ENCODE measurements around the gene LRRC49.
"Not testable (repeated sequence)": the region's sequence is repeated elsewhere in the genome, so short reads cannot be mapped to it uniquely, and the experiment has no call there.

Gene LRRC49

DNA sequence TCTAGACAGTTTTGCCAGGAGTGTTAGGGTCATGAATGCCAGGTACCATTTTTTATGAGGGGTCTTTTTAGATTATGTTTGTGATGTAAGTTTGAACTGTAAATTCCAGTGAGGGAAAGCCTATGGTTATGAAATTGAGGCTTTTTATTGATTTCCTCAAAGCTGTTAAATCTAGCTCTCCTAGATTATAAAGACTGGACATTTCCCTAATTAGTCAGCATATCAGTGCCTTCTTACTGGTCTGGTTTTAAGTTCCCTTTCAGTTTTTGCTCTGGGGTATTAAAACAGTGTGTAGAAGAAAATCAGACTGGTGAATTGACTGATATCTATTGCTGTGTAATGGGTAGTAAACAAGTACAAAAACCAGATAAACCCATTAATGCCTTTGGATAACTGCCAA is 39.2 kb downstream of the LRRC49 start:
- no peak for DNase-seq

DNA sequence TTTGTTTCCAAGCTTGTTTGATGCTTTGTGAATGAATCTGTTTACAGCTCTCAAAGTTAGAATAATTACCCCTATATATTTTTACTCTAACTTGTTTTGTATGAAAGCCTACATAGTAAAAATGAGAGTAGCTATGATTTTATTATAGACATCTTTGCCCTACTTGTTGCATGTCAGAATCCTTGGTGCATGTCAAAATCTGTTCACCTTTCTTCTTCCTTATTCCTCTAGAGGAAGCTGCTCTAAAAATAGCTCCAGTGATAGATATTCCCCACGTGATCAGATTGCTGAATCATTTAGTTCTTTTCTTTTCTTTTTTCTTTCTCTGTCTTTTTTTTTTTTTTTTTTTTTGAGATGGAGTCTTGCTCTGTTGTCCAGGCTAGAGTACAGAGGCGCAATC is 39.8 kb downstream of the LRRC49 start:
- no peak for DNase-seq

DNA sequence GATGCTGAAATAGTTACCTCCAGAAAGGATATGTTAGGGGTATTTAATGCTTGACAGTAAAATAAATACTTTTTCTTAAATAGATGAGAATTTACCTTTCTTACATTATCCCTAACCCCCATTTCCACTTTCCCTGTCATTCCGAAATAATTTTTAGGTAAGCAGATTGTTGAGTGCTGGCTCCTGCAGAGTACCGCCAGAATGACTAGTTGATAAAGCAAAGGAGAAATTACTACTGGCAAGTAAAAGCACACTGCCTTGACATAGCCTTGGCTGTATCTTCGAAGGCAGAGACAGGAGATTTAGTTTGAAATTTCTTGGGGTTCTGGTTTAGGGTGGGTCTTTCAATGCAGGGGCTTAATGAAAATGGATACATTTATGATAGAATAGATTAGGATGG is 40.8 kb downstream of the LRRC49 start:
- no peak for DNase-seq

DNA sequence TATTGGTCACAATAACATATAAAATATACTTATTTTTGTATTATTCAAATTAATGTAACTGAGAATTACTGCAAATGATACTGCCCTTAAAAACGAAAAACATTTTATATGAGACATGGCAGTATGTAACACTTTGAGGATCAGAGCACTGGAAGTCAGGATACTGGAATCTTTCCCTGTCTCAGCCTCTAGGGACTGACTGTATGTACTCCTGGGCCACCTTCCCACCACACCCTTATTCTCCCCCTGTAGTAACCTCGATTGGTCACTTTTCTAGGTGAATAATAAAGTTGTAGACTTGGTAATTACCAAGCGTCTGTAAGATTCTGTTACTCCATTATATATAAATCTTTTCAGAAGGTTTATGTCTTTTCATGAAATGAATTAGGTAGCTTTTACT is 43.0 kb downstream of the LRRC49 start:
- no peak for DNase-seq

DNA sequence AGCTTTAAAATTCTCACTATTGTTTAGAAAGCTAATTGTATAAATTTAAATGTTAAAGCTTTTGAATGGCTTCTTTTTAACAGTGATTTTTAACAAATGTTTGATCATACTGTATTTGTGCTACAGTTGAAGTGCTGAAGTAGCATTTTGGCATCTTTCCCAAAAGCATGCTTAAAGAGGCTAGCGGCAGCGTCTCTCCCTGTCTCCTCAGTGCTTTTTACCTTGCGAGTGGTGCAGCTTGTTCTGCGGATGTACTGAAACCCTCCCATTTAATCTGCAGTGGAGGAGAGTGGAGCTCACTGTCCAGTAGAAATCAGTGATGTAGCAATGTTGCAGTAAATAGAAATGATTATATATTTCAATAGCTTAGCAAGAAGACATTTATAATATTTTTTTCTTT is 43.7 kb downstream of the LRRC49 start:
- DNase-seq = no peak

DNA sequence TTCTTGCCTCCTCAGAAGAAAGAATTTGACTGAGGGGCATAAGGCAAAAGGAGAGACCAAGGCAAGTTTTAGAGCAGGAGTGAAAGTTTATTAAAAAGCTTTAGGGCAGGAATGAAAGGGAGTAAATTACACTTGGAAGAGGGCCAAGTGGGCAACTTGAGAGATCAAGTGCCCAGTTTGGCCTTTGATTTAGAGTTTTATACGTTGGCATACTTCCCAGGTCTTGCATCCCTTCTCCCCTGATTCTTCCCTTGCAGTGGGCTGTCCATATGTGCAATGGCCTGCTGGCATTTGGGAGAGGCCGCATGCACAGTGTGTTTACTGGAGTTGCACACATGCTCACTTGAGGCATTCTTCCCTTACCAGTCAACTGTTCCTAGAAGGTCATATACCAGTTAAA is 50.7 kb downstream of the LRRC49 start:
- DNase-seq = not testable (repeated sequence)

DNA sequence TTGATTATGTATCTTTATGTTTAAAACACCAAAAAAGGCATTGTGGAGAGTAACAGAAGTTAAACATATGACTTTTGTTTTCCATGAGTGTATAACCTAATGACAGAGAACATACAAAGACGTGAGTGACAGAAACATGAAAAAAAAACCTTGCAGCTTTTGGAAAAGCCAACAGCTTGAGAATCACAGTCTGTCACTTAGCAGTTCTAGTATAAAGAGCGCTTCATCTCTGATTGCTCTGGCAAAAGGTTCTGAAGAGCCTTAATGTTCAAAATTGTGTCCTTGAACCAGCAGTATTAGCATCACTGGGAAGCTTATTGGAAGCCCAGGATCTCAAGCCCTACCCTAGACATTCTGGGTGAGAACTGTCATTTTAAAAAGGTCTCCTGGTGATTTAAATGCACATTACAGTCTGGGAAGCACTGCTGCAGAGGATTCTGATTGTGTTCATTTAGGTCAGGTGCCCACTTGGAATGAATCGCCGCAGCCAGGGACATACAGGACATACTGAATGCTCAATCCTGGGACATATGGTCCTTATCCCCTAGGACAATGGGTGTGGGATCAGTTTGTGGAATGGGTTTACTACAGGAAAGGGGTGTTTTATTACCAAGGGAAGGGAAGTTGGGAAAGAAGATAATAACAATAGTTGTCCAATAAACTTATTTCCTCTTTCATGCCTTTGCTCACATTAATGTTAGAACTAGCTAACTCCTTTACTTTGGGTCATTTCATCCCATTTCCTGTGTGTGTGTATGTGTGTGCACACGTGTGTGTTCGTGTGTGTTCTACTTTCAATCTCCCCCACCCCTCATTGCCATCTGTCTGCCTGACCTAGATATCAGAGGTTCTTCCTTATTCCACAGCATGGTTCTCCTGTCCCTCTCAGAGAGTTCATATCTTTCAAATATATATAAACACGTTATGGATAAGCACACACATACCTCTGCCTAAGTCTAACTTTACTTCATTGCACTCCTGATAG is 55.0 kb downstream of the LRRC49 start:
- no peak for DNase-seq

DNA sequence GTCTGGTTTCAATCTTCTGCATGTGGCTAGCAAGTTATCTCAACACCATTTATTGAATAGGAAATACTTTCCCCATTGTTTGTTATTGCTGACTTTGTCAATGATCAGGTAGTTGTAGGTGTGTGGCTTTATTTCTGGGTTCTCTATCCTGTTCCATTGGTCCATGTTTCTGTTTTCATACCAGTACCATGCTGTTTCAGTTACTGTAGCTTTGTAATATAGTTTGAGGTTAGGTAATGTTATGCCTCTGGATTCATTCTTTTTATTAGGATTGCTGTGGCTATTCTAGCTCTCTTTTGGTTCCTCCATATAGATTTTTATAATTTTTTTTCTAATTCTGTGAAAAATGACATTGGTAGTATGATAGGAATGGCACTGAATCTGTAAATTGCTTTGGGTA is 58.3 kb downstream of the LRRC49 start:
- DNase-seq = no peak

DNA sequence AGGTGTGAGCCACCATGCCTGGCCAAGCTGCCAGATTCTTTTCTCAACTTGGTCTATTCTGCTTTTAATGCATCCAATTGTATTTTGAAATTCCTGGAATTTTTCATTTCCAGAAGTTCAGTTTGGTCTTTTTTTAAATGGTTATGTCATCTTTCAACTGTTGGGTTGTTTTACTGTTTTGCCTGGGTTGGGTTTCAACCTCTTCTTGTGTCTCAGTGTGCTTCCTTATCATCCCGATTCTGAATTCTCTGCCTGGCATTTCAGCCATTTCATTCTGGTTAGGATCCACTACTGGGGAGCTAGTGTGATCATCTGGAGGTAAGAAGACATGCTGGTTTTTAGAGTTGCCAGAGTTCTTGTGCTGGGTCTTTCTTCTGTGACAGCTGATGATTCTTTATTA is 61.5 kb downstream of the LRRC49 start:
- DNase-seq = no peak

DNA sequence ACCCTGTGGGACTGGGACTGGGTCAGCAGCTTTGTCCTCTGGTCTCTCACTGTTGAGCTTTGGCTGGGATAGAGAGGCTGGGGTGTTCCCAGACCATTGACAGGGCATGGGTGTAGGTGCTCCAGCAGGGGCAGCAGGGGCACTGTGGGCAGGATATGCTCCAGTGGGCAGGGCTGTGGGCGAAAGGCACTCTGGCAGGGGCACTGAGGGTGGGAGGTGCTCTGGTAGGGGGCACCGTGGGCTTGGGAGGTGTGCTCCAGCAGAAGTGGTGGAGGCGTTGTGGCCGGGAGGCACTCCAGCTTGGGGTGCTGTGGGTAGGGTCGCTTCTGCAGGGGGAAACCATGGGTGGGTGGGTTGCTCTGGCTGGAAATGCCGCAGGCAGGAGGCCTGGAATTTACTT is 62.1 kb downstream of the LRRC49 start:
- DNase-seq = no peak

DNA sequence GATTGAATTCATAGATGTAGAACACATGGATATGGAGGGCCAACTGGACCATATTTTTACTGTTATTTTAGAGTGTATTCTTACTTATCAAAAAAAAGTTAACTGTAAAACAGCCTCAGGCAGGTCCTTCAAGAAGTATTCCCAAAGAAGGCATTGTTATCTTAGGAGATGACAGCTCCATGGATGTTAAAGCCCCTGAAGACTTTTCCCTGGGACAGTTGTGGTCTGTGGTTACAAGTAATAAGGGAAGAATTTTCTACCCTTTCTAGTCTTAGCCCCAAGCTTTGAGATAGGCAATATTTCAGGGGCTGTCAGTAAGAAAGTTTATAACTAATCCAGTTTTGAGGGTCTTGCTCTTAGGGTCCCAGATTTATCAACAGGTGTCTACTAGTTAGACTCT is 62.5 kb downstream of the LRRC49 start:
- no peak for DNase-seq

DNA sequence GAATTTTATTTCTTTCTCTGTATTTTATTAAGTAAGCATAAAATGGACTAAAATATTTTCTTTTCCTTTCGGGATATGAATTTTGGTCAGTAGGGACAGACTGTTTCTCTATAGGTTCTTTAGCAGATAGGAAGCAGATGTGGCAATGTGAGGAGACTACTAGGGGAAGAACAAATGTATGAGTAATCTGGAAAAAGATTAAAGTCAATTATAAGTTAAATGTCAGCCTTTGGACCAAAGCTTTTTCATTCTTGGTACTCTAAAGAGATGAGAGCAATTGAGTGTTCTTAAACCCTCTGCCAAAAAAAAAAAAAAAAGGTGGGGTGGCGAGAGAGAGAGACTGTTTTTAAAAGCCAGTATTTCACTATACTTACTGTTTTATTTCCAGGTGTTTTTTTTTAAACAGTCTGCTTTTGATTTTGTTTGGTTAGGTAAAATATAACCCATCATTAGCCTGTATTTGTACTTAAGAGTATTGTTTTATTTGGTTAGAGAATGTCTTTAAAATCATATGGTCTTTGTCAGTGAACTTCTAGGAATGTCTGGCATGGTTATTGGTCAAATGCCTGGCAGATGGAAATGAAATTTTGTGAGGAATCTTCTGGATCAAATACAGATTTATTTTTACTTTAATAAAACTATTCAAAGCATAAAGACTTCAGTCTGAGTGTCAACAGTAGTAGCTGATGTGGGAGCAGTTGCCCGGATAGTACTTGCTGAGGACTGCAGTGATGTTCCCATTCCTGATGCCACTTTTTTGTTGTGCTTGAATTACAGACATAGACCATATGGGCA is 63.8 kb downstream of the LRRC49 start:
- DNase-seq = no peak

DNA sequence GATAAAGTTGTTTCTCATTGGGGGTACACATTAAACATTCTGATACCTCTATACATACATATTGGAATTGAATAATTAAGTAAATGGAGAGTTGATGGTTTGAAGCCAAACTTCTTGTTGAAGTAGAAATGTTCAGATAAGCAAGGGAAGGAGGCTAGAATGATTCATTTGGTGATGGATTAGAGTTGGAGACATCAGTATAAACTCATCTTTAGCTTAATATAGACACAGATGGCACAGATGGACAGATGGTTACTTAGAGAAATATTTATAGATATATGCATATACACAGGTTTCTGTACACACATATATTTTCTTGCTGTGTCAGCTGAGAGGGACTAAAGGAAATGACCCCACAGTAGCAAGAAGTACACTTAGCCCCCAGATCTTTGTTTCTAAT is 69.5 kb downstream of the LRRC49 start:
- DNase-seq = no peak

DNA sequence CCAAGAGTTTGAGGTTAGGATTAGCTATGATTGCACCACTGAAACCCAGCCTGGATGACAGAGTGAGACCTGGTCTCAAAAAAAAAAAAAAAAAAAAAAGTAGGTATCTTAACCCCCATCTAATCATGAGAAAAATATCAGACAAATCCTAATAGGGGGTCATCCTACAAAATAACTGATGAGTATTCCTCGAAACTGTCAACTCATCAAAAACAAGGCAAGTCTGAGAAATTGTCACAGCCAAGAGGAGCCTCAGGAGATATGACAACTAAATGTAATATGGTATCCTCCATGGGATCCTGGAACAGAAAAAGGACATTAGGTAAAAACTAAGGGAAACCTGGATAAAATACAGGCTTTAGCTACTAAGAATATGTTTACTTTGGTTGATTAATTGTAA is 70.6 kb downstream of the LRRC49 start:
- no peak for DNase-seq

DNA sequence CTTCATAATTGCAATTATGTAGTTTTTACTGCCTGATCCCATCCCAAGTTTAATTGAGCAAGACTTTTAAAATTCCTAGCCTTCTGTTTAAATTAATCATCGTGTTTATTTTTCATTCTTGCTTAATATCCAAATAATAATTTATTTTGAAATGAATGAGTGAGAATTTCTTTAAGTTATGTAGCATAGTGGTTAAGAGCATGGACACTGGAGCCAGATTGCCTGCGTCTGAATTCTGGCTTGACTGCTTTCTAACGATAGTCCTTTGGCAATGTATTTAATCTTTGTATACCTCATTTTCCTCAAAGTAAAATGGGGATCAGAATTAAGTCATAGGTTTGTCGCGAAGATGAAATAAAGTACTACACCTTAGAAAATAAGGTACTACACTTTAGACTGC is 71.4 kb downstream of the LRRC49 start:
- DNase-seq = no peak

DNA sequence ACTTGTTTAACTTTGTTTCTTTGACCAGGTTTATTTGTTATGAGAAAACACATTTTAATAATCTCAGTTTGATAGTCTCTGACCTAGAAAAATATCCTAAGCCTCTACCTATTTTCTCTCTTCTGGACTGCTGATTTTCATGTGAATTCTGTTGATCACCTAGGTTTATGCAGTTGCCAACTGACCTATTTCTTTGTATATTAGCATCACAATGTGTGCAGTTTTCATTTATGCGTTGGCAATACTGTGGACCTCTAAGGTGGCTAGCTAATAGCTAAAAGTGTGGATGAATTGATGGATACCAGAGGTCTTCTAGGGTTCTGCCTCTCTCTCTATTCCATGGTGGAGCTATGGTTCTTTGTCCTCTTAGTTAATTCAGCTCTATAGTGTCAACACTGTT is 72.1 kb downstream of the LRRC49 start:
- no peak for DNase-seq

DNA sequence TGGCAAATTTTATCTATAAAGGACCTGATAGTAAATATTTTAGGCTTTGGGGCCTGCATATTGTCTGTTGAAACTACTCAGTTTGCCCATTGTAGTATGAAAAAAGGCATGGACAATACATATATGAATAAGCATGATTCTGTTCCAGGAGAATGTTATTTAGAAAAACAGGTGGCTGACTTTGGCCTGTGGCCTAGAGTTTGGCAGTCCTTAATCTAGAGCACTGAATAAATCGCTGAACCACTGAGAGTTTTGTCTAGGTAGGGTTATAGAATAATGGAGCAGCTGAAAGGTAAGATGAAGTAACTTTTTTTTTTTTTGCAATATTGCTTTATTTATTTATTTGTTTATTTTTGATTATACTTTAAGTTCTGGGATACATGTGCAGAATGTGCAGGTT is 75.0 kb downstream of the LRRC49 start:
- DNase-seq = no peak

DNA sequence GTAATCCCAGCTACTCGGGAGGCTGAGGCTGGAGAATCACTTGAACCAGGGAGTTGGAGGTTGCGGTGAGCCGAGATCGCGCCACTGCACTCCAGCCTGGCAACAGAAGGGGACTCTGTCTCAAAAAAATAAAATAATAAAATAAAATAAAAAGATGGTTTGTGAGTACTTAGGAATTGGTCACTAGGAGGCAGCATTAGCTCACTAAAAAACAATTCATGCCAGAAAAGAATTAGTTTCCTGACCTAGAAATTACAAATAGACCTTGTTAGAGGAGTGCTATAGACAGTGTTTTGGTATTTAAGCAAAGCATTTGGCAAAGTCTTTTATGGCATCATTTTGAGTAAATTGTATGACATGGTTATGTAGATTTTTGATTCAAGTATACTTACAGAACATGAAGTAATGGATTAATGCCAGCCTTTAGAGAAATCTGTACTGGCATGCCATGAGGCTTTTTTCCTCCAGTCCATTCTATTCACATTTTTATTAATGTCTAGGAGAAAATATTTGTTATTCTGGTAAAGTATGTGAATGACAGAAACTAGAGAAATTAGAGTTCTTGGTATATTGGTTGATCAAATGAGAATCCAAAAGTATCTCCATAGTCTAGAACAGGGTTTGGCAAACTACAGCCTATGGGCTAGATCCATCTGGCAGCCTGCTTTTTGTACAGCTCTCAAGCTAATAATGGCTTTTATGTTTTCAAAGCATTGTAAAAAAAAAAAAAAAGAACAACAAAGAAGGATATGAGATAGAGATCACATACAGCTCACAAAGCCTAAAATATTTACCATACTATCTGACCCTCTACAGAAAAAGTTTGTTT is 81.6 kb downstream of the LRRC49 start:
- DNase-seq = no peak

DNA sequence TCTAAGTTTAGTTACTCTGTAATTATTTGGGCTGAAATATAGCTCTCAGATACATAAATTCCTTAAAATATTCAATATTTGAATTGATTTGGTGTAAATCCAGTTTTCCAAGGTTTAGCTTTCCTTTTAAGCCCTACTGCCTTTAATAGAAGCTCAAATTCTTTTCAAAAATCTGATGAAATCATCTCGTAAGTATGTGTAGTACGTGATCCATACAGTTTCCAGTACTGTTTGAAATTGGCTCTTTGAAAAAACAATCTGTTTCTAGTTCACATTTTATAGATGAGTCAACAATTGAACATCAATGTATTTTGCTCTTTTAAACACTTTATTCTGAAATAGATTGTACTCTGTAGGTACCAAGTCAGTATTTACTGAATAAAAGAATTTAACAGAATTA is 84.2 kb downstream of the LRRC49 start:
- DNase-seq = no peak

DNA sequence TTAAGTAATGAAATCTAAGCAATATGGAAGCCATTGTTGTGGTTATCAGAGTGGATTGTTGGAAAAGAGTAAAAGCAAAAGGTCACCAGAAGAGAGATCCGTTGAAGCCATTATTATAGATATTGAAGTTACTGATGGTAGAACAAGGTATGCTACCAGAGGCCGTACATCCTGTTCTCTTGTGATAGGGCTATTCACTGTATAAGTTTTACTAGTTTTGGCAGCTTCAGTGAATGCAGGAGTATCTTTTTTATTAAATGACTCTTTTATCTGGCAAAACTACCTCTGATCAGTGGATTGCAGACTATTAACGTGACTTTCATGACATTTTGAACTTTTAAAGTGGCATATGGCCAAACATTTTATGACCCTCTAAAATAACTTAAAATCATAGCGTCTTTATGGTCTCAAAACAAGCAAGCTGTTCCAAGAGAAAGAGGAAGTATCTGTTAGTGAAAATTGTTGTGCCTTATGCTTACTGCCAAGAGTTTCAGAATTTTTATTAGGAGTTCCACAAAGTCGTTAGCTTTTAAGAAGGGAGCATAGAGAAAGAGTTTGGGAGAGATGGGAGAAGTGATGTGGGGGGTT is 102.9 kb downstream of the LRRC49 start:
- DNase-seq = no peak

DNA sequence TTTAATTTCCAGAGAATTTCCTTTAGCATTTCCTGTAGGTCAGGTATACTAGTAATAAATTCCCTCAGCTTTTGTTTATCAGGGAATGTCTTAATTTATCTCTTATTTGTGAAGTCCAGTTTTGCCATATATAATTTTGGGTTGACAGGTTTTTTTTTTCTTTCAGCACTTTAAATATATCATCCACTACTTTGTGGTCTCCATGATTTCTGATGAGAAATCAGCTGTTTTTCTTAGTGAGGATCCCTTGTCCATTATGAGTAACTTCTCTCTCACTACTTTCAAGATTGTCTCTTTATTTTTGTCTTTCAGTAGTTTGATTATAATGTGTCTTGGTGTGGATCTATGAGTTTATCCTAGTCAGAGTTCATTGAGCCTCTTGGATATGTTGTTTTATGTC is 105.7 kb downstream of the LRRC49 start:
- DNase-seq = no peak

DNA sequence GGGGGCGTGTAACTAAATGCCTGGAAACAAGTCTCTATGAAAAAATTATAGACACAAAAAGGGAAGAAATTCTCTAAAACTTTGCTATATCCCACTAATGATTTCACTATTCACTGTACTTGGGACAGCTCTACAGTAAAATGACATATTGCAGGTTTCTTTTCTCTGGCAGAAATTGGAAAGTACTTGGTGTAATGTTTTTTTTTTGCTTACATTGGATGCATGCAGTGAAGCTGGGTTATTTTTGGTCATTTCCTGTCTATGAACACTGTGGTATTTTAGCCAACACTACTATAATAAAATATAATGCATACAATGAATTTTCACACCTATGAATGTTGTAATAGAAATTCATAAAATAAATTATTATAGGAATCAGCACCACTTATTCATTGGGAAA is 109.7 kb downstream of the LRRC49 start:
- DNase-seq = no peak

DNA sequence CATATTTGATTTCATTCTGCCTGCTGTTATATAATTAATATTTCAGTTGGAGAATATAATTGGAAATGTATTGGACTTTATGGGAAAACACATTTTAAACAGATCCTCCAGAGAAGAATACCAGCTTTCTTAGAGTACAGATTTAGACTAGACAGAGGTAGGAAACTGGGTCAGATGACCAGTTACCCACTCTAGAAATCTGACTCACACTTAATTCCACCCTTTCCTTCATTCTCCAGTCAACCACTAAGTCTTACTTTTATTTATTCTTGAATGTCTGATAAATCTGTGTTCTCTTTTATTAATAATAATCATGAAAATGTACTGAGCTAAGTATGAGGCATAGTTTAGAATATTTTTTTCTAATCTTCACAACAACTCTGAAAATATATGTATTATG is 110.7 kb downstream of the LRRC49 start:
- no peak for DNase-seq
